GM19193 (cell line): ENCODE results near the gene RMND5B.

Experiments used
- POLR2A ChIP-seq: IDR thresholded peaks from 4 replicates; pipeline ENCODE4 v1.6.1; 2011; ENCODE audit not compliant: insufficient read depth, insufficient read length; ENCODE audit errors: extremely low read depth

RMND5B gene

DNA sequence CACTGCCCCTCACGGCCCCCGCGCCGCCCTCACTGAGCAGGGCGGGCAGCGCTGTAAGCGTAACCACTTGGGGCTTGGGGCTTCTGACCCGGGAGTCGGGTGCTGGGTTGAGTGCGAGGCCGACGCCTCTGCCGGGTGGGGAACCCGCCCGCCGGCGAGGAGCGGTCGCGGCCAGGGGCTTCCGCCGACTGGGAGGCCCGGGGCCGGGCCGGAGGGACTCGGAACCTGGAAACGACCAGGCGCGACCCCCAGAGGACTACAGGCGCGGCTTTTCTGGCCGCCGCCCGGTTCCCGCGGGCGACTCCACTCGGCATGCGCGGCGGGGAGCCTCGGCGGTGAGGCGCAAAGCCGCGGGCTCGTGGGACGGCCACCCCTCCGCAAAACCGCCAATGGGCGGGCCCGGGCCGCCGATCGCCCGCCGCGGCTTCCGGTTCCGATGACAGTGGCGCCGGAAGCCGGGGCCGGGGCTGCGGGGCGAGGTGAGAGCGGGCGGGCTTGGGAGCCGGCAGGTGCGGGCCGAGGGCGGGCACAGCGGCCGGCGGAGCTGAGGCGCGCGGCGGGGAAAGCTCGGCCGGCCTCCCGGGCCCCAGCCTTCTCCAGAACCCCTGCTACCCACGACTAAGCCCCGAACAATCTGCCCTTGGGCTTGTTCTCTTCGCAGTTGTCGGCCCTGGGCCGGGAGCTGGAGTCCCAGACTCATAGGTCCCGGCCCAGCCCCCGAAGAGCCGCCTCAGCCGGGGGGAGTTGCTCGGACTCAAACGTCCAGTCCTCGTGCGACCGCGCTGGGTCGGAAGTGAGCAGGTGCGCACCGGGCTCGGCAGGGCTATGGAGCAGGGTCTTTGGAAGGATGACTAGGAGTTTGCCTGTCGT, at the start of gene RMND5B:
Gene RMND5B, plus strand, starts transcription at position 439 of the 870 bp plus-strand sequence. CDS start 7,106 bp downstream, outside the sequence.
- TF ChIP-seq POLR2A, result peak; percentile 83

DNA sequence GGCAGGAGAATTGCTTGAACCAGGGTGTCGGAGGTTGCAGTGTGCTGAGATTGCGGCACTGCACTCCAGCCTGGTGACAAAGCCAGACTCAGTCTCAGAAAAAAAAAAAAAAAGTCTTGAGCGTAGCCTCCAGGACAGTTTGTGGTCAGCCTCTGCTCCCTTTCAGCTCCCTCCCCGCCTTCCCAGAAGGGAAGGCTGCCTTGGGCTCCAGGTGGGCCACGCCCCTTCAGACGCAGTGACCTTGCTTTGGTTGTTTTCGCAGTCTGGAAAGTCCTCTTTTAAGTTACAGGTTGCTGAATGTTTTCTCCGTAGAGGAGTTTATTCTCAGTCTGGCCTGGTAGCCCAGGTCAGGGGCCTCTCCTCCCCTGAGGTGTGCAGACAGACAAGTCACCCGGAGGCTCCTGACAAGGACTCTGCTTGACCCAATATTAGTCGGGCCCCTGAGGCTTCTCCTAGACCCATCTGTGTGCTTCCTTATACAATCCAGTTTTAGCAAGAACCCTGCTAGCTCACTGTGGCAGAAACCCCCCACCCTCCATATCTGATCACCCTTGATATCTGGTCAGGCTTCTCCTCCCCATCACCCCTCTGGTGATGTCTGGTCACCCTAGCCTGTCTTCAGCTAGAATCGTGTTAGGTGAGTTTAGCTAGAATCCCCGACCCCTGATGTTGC, 49.1 kb upstream of the RMND5B start:
- no peak for TF ChIP-seq POLR2A

DNA sequence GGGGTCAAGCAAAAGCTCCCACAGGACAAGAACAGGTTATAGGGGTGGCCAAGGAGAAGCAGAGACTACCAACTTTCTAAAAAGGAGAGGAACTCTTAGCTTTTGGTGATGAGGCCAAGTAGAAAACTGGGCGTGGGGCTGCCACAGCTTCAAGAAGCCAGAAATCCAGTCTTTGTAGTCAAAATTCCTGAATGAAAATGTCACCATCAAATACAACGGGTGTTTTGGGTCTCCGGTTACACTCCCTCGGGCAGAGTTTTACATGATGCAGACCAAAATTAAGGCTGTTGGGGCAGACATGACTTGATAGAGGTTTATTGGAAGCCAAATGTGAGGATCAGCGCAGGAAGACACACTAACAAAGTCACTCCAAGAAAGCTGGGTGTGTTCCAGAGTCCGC, 46.9 kb upstream of the RMND5B start:
- no peak for TF ChIP-seq POLR2A

DNA sequence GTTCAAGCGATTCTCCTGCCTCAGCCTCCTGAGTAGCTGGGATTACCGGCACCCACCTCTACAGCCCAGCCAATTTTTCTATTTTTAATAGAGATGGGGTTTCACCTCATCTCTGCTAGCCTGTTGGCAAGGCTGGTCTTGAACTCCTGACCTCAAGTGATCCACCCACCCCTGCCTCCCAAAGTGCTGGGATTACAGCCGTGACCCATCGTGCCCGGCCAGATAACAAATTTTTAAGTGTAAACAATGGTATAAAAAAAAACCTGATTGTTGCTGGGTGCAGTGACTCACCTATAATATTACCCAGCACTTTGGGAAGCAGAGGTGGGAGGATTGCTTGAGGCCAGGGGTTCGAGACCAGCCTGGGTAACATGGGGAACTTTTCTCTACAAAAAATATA, 45.5 kb upstream of the RMND5B start:
- TF ChIP-seq POLR2A, result no peak

GRCh38 chr5:178086266-178086665, 44.5 kb upstream of the RMND5B start:
- no peak for TF ChIP-seq POLR2A

- no peak for TF ChIP-seq POLR2A
Observed at GRCh38 chr5:178090856-178091255, 40.0 kb upstream of the RMND5B start.

GRCh38 chr5:178093134-178093533, 37.7 kb upstream of the RMND5B start:
- no peak for TF ChIP-seq POLR2A

DNA sequence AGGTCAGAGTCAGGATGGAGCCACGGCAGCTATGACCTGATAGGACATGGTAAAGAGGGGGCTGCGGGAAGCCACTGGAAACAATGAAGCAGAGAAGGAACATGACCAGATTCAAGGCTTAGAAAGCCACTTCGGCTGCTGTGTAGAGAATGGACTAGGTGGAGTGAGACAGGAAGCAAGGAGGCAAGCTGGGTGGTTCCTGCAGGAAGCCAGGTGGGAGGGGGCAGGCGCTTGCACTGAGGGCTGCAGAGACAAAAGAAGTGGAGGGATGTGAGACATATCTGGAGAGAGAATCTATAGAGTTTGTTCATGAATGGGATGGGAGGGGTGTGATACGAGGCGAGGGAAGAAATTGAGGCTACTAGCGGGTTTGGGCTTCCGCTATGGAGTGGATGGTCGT, 36.5 kb upstream of the RMND5B start:
- TF ChIP-seq POLR2A, result no peak

DNA sequence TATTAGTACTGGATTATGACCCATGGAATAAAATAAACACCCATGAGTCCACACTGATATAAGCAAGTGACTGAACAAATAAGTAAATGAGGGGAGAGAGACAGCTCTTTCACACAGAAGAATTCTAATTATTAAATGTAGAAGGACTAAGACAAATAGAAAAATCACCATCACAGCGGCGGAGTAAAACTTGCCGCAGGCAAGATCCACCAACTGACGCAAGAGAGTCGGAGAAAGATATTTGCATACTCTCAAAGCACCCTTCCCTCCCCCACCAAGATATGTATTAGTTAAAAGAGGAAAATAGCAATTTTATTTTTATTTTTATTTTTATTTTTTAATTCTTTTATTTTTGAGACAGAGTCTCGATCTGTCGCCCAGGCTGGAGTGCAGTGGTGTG, 32.1 kb upstream of the RMND5B start:
- no peak for TF ChIP-seq POLR2A

- TF ChIP-seq POLR2A, result no peak
Observed at GRCh38 chr5:178103612-178104011, 27.2 kb upstream of the RMND5B start.

DNA sequence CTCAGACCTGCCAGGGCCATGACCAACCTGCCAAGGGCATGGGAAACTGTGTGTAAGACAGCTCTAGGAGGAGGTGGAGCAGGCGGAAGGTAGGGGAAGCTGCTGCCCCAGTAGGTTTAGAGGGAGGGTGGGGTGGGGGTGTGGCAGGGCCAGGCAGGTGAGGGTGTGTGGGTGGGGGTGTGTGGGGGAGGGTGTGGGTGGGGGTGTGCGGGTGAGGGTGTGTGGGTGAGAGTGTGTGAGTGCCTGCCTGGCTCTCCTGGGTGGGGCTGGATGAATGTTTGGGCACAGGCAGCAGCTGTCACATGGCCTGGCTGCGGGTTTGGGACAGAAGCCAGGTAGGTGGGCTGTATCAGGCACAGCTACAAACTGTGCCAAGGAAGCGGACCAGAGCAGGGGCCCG, 26.3 kb upstream of the RMND5B start:
- no peak for TF ChIP-seq POLR2A

- no peak for TF ChIP-seq POLR2A
Observed at GRCh38 chr5:178106086-178106485, 24.7 kb upstream of the RMND5B start.

- no peak for TF ChIP-seq POLR2A
Observed at GRCh38 chr5:178106556-178107239, 24.1 kb upstream of the RMND5B start.

DNA sequence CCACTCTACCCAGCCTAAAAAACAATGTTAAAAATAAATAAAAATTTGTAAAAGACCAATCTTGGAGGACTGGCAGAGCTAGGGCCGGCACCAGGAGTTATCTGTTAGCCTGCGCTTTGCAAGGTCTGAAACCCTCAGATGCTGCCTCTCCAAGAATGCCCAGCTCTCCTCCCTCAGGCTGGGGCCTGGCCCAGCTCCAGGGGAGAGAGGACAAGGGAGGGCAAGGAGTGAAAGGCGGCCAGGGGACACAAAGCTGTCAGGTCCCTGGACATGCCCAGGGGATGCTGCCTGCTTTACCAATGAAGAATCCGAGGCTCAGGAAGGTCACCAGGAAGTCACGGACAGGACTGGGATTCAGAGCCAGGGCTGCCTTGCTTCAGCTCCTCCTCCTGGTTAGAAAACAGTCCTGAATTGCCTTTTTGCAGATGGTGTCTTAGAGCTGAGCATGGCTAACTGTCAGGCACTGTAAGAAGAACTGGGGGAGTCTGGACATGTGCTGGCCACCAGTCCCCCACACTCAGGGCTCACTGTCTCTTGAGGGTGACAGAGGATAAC, 23.0 kb upstream of the RMND5B start:
- TF ChIP-seq POLR2A, result no peak

GRCh38 chr5:178108446-178108845, 22.4 kb upstream of the RMND5B start:
- TF ChIP-seq POLR2A, result no peak

DNA sequence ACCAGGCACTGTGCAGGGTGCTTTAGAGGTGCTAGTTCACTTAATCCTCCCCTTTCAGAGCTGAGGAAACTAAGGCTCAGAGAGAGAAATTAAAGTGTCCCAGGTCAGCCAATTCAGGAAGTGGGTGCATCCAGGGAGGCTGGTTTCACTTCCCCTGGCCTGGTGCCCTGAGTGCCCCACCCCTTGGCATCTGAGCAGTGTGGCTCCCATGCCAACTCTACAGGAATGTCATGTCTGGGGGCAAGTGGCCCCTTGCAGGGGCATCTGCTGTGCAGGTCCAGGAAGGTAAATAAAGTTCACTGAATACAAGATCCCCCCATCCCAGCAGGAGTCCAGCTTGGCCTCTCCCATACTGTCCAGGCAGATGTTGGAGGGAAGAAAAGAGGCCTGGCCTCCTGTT, 21.8 kb upstream of the RMND5B start:
- no peak for TF ChIP-seq POLR2A

- no peak for TF ChIP-seq POLR2A
Observed at GRCh38 chr5:178110511-178110910, 20.3 kb upstream of the RMND5B start.
